Measurements from ENCODE around the gene LZTR1. TPM values are rescaled to one million over a fixed set of nuclear protein-coding genes. Genes with fewer than 3 reads are reported as not detected.

LZTR1 gene
- total and polyA plus RNA-seq, 2 experiments from 2014 or later, result 9.2 to 39.9 TPM

GRCh38 chr22:21045585-21046294, 63.6 kb downstream of the LZTR1 start, which contains the start of gene LRRC74B:
TSS of gene LRRC74B (plus strand) at chr22:21045946. CDS start at chr22:21045987, 41 bp downstream.
- no peaks in the 10 kb centered on the region for H3K36me3 Mint-ChIP-seq (ENCODE audit: low read depth)
- Histone ChIP-seq H4K20me1 (replicated peaks; ENCODE audit: insufficient read depth) (no peaks in the 10 kb centered on the region), H3K9me2 (ENCODE audit: insufficient read depth) (no peaks in the 10 kb centered on the region), H3K36me3 (ENCODE audit: insufficient read depth) (no peaks in the 10 kb centered on the region), H3K79me2 (replicated peaks; ENCODE audit: insufficient read depth) (no peaks in the 10 kb centered on the region), H3K27me3 (ENCODE audit: insufficient read depth) (no peaks in the 10 kb centered on the region), H3F3A (replicated peaks; ENCODE audit: low read depth) (0 out of 2 replicates have a peak, but pooled peaks cover 4% of the 10 kb centered on the region), H3K4me2 (peak within 1 kb of the TSS; percentile 88), H3K27ac (ENCODE audit: low read depth) (no peak within 1 kb of the TSS), H3K4me1 (ENCODE audit: insufficient read depth) (no peaks in the 10 kb centered on the region), H2AFZ (peak within 1 kb of the TSS; percentile 95), H3K4me3 (peak within 1 kb of the TSS; percentile 91)
- H3K4me3 Mint-ChIP-seq, result peak within 1 kb of the TSS; percentile 88
- no peak within 1 kb of the TSS for H3K27ac Mint-ChIP-seq
- DNase-seq (ENCODE audit: low spot score), result peak; percentile 97
- H3K4me1 Mint-ChIP-seq, result peaks cover 15% of the 10 kb centered on the region
- peak; percentile 97 for ATAC-seq
- H3K27me3 Mint-ChIP-seq (ENCODE audit: insufficient read depth, low read depth, poor library complexity), result peaks cover 25% of the 10 kb centered on the region
- TF ChIP-seq CTCF (conservative IDR thresholded peaks at IDR 0.05; ENCODE audit: low read depth in 2 of 2) (no peak), STAT1 (IDR thresholded peaks at IDR 0.05; ENCODE audit: unreplicated experiment) (no peak), EZH2 (IDR thresholded peaks at IDR 0.05; ENCODE audit: low read depth, unreplicated experiment) (no peak), POLR2AphosphoS5 (IDR thresholded peaks at IDR 0.05; ENCODE audit: low read depth) (peak; percentile 45; the same call in 1 of the 2 replicates), ZNF114 (CRISPR knock-in tag; IDR thresholded peaks at IDR 0.05) (no peak), REST (IDR thresholded peaks at IDR 0.05; ENCODE audit: unreplicated experiment) (no peak), CREB1 (CRISPR knock-in tag; IDR thresholded peaks at IDR 0.05; ENCODE audit: low read depth) (0 out of 2 replicates have a peak, but pooled peaks have one; percentile 18), ETS1 (IDR thresholded peaks at IDR 0.05) (no peak), JUNB (IDR thresholded peaks at IDR 0.05; ENCODE audit: unreplicated experiment) (no peak), ZNF462 (CRISPR knock-in tag; IDR thresholded peaks at IDR 0.05) (no peak), NANOG (IDR thresholded peaks at IDR 0.05; ENCODE audit: borderline replicate concordance) (no peak), EZH2phosphoT487 (IDR thresholded peaks at IDR 0.05; ENCODE audit: unreplicated experiment) (no peak)
- no peaks in the 10 kb centered on the region for H3K9me3 Mint-ChIP-seq
